IPS DF 19.7 (cell line): ENCODE results near the gene AGRN.
"Not testable (repeated sequence)": the region's sequence is repeated elsewhere in the genome, so short reads cannot be mapped to it uniquely, and the experiment has no call there.

ENCODE experiments used
- DNase-seq: peaks from one replicate; pipeline ENCODE4 v3.0.0-alpha.2; 2013; ENCODE audit warnings: low read depth, low spot score

Gene AGRN

DNA sequence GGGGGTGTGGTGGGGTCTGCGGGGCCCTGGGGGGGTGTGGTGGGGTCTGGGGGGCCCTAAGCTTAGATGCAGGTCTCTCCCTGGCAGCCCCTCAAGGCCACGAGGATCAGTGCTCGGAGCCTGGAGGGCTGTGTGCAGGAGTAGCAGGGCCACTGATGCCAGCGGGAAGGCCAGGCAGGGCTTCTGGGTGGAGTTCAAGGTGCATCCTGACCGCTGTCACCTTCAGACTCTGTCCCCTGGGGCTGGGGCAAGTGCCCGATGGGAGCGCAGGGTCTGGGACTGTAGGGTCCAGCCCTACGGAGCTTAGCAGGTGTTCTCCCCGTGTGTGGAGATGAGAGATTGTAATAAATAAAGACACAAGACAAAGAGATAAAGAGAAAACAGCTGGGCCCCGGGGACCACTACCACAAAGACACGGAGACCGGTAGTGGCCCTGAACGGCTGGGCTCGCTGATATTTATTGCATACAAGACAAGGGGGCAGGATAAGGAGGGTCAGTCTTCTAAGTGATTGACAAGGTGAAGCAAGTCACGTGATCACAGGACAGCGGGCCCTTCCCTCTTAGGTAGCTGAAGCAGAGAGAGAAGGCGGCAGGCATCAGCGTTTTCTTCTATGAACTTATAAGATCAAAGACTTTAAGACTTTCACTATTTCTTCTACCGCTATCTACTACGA, 45.5 kb downstream of the AGRN start:
- DNase-seq: no peak

DNA sequence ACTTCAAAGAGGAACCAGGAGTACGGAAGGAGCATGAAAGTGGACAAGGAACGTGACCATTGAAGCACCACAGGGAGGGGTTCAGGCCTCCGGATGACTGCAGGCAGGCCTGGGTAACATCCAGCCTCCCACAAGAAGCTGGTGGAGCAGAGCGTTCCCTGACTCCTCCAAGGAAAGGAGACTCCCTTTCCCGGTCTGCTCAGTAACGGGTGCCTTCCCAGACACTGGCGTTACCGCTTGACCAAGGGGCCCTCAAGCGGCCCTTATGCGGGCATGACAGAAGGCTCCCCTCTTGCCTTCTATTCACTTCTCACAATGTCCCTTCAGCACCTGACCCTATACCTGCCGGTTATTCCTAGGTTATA, 46.0 kb downstream of the AGRN start:
- not testable (repeated sequence) for DNase-seq

DNA sequence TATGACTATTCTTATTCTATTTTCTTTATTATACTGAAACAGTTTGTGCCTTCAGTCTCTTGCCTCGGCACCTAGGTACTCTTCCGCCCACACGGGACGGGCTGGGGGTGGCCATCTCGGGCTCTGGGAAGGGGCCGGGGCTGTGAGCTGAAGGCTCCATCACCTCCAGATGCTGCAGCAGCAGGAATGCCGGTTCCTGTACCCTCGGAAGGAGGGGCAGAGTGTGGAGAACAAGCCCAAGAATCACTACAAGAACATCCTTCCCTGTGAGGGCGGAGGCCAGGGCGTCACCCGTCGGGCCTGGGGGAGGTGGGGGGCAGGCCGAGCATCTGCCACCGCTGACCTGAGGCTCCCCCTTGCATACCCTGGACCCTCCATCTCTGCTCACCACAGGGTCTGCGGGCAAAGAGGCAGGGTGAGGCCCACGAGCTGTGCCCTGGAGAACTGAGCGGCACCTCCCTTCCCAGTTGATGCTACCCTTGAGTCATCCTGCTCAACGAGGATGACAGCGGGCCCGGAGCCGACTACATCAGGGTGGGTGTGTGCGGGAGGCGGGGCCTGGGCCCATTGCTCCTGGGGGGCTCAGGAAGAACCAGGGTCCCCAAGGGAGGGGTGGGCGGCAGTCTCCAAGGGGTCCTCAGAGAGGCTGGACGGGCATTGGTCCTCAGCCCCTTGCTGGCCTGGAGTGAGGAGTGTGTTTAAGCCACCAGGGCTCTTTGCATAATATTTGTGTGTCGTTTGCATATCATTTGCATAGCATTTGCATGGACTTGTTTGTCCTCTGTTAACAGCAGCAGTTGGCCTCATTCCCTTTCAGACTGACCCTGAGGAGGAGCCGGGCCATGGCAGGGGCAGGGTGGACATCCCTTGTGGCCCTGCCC, 46.7 kb downstream of the AGRN start:
- DNase-seq: no peak

DNA sequence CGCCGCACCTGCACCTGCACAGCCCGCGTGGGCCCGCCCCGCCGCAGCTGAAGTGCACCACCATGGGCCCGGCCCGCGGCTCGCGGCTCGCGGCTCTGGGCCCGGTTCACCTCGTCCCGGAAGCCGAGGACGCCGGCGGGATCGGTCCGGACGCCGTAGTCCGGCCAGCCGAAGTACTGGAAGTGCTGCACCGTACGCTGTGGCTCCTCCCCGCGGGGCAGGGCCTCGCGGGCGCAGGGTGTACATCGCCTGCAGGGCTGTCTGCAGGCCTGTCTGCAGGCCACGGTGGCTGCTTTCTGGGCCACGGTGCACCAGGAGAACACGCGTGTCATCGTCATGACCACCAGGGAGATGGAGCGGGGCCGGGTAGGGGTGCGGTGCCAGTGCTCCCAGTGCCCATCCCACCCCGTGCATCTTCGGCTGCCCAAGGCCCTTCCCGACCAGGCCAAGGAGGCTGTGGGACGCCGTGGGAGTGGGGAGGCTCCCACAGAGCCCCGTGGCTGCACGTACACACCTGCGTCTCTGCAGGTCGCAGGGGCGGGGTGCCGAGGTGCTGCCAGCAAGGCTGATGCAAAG, 47.5 kb downstream of the AGRN start:
- DNase-seq: no peak

DNA sequence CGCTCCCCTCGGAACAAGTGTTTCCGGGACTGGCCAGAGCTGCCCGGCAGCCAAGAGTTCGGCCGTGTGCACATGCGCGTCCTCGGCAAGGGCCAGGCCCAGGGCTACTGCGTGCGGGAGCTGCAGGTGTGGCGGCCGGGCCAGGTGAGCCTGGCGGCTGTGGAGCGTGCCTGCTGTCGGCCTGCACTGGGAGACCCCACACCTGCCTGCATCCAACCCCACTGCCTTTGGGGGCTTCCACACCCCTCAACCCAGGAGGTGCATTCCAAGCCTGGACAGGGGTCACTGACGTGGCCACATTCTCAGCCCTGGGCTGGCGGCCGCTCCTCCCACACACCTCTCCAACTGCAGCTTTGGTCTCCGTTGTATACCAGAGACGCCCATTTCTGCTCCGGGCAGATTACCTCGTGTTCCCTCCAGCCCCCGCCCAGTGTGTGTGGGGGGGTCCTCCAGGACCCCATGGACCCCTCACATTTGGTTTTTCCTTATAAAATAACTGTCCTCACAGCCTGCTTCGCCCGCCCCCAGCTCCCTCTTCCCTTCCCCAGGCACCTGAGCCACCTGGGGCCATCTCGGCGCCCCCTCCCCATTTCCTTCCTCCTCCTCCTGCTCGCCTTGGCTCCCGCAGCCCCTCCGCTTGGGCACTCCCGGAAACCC, 48.1 kb downstream of the AGRN start:
- DNase-seq: no peak

DNA sequence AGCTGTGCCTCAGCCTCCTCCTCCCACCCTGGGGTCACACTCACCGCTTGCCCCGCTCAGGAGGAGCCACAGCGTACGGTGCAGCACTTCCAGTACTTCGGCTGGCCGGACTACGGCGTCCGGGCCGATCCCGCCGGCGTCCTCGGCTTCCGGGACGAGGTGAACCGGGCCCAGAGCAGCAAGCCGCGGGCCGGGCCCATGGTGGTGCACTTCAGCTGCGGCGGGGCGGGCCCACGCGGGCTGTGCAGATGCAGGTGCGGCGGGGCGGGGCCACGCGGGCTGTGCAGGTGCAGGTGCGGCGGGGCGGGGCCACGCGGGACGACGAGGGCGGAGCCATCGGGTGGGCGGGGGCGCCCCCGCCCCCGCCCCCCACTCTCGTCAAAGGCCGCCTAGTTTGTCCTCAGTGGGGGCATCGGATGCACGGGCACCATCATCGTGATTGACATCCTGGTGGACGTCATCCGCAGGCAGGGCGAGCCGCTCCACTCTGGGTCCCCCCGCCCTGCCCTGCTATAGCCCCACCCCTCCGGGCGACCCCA, 48.7 kb downstream of the AGRN start:
- no peak for DNase-seq

DNA sequence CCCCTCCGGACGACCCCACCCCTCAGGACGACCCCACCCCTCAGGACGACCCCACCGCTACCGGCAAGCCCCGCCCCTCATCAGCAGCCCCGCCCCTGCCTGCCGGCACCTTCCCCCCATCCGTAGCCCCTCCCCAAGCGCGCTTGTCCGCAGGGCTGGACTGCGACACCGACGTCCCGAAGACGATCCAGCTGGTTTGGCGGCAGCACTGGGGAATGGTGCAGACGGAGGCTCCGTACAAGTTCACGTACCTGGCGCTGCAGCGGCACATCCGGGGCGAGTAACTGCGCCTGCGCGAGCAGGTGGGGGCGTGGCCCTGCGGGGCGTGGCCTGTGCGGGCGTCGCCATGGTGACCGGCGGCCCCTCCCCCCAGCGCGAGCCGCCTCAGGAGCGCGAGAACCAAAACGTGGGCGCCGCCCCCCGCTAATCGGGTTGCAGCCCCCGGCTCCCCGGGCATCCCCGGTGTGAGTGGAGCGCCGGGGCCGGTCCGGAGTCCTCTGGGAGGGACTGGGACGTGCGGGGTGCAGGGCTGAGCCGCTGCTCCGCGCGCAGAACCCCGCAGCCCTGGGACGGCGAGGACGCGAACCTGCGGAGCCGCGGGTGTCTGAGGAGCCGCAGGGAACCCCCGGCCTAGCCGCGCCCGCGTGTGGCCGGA, 49.3 kb downstream of the AGRN start:
- no peak for DNase-seq

DNA sequence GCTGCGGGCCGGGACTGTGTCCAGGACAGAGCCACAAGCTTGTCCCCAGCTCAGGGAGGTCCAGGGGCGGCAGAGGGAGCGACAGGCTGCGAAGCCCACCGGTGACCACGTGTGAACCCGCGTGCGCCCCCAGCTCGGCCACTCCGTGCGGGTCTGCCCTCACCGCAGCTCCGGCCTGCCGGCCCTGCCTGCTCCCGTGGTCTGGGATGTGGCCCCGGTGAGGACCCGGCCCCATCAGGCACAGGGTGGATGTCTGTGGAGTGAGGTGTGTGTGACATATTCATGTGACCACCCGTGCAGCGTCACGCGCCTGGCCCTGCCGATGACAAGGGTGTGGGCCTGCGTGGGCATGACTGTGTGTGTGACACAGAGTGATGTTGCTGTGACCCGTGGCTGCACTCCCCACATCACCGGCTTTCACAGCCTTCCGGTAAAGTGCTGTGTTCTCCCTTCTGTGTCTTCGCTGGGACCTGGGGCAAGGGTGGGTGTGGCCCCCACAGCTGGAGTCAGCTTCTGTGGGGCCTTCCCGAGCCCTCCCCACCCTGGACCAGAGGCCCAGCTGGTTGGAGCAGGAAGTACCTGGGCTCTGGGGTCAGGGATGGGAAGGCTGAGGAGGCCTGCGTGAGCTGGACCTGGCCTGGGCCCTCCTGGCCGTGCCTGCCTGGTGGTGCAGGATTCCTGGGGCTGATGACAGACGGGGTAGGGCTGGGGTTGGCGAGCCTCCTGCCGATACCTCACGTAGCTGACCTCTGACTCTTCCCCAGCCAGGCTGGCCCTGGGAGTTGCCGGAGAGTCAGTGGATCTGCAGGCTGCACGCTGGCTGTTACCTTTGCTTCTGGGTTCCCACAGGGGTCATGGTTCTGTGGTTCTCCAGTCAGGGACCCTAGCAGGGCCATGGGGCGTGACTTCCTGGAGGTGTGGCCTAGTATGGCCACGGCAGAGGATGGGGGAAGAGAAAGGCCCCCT, 50.1 kb downstream of the AGRN start:
- no peak for DNase-seq

DNA sequence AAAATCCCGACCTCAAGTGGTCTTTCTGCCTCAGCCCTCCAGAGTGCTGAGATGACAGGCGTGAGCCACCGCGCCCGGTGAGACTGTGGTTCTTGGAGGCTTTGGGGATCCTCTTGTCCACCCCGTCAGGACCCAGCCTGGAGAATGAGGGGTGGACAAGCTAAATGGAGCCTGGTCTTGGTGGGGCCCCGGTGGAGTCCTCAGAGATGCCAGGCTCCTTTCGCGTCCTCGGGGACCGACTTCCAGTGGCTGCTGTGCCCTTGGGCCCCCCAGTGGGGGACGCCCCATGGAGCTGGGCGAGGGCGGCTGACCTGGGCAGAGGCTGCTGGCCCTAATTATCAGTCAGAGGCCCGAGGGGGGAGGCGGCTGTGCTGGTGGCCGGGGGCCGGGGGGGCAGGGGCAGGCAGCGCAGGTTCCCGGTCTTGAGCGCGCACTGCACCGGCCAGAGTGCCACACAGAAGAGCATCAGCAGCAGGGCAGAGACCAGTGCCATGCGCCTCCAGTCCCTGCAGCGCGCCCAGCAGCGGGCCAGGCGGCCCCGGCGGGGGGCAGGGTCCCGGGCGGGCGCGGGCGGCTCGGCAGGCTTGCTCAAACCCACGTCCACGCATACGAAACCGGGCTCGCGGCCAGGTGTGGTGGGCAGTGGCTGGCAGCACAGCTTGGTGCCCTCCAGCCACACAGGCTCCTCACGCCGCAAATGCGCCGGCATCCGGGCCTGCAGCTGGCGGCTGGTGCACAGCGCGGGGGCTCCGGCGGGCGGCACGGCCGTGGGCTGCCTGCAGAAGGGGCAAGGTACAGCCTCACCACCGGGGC, 51.8 kb downstream of the AGRN start:
- DNase-seq: no peak

DNA sequence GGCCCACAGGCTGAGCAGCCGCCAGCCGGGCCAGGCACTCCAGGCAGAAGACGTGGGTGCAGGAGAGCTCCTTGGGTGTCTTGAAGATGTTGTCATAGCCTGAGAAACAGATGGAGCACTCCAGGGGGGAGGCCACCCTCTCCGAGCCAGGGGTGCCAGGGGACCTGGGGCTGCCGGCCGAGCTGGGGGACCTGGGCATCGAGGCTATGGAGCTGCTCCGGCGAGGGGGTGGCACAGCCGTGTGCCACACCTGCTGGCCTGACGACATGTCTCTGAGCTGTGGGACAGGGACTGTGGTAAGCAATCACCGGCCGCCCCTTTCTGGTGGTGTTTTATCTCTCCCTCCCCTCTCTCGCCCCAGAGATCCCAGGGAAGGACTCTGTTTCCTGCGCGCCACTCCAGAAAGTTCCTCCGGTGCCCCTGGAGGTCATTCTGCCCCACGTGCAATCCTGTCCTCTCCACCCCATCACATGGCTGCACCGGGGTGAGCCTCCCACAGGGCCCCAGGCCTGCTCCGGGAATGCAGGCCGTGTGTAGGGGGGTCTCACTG, 52.5 kb downstream of the AGRN start:
- no peak for DNase-seq

DNA sequence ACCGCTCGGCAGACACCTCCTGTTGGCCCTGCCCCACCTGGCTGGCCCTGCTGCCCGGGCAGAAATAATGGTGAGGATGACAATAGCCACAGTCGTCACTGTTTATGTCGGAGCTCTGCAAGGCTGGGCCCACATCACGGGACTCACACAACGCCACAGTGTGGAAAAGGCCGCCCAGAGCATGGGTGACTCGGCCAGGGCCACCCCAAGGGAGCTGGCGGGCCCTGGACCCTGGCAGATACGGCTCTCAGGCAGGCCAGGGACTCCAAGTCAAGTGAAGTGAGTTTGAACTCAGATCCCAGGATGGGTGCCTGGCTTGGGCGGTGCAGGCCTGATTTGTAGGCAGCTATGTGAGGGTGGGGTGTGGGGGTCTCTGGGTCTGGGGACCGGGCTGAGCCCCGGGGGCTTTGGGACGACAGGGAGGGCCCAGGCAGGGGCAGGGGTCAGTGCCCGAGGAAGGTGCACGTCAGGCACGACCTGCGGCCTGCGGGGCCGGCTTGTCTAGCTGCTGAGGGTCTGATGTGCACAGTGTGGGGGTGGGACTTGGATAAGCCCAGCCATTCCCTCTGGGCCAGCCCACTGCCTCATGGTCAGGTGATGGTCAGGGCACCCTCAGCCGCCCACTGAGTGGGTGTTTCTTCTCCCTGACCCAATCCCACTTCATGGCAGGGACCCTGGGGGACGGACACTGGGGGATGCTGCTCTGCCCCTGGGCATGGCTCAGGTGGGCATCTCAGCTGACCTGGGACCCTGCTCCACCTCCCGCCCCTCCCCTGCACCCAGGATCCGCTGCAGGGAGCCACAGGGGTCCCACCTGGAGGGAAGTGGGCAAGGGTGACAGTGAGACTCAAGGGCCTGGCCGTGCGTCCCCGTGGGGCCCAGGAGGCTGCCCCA, 53.2 kb downstream of the AGRN start:
- DNase-seq: no peak

DNA sequence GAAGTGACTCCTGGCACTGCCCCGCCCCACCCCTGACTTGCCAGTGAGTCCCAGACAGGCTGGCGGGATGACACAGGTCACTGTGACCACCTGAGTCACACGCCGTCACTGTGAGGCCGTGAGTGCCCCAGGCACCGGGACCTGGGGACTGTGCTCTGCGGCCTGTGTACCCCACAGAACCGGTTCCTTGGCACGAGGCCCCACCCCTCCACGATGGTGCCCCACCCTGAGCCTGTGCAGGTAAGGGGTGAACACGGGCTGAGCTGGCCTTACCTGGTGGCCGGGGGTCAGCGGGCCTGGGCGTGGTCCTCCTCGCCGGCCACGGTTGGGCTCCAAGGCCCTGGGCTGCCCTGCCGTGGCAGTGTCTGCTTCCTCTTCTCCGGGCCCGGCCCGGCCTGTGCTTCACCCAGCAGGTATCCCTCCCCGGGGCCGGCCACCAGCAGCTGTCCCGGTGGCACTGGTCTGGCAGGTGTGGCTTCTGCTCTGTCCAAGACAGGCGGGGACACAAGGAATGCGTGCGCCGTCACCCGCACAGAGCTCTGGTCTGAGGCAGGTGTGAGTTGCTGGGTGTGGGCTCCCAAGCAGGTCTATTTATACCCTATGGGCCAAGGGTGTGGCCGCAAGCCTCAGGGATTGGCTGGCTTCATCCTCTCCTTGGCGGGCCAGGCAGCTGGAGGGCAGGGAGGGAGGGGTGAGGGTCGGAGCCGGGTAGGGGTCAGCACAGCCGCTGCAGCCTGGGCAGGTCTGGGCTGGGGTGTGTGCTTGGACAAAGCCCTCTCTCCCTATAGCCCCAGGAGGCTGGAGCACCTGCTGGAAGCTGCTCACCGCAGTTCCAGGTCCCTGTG, 54.0 kb downstream of the AGRN start, which contains the start of gene RNF223:
TSS of gene RNF223 (minus strand) at position 564 of the 845 bp plus-strand sequence. CDS start 1,740 bp downstream, outside the sequence.
- DNase-seq: no peak

DNA sequence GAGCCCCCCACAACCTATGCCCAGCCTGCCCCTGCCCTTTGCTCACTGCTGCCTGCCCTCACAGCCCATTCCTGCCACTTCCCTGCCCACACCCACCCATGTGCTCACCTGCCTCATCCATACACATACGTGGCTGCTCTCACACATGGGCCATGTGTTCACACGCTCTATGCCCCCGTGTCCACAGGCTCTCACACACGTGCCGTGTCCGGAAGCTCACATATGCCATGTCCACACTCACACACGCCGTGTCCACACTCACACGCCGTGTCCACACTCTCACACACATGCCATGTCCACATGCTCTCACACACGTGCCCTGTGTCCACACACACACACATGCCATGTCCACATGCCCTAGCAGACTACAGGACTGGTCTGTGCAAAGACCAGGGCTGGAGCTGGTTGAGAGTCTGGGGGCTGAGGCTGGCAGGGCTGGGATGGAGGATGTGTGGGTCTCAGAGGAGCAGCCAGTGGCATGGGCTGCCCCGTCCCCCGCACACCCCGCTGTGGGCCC, 54.8 kb downstream of the AGRN start:
- DNase-seq: no peak

DNA sequence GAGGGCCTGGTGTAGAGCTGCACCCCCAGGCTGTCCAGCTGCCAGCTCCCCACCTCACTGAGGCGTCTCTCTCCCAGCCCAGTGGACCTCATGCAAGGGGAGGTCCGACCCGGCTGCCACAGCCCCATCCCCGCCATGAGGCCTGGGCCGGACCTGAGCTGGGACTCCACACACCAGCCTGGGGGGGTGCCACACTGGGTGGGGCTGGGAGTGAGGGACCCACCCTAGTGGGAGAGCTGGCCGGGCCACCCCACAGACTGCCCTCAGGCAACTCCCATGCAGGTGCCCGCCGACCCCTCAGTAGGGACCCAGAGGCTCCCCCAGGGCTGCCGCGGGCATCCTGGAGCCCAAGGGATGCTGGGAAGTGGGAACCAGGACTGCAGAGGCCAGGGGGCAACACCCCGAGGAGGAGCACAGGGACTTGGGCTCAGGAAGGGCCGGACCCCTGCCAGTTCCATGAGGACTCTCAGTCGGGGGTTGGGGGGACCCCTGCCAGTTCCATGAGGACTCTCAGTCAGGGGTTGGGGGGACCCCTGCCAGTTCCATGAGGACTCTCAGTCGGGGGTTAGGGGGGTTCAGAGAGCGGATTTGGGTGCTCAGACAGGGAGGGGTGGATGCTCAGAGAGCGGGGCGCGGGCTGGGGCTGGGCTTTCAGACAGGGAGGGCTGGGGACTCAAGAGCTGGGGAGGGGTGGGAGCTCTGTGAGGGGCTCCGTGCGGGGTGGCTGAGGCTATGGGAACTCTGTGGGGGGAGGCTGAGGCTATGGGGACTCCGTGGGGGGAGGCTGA, 55.4 kb downstream of the AGRN start:
- no peak for DNase-seq

DNA sequence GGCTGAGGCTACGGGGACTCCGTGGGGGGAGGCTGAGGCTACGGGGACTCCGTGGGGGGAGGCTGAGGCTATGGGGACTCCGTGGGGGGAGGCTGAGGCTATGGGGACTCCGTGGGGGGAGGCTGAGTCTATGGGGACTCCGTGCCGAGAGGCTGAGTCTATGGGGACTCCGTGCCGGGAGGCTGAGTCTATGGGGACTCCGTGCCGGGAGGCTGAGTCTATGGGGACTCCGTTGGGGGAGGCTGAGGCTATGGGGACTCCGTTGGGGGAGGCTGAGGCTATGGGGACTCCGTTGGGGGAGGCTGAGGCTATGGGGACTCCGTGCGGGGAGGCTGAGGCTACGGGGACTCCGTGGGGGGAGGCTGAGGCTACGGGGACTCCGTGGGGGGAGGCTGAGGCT, 57.5 kb downstream of the AGRN start:
- DNase-seq: not testable (repeated sequence)
